ENCODE measurements around the gene KHDRBS2. TPM values are rescaled to one million over a fixed set of nuclear protein-coding genes. Genes with fewer than 3 reads are reported as not detected.

KHDRBS2 gene
- total and polyA plus RNA-seq, 7 donors, result 0.16 to 0.69 (median 0.36) TPM; not detected in 2

DNA sequence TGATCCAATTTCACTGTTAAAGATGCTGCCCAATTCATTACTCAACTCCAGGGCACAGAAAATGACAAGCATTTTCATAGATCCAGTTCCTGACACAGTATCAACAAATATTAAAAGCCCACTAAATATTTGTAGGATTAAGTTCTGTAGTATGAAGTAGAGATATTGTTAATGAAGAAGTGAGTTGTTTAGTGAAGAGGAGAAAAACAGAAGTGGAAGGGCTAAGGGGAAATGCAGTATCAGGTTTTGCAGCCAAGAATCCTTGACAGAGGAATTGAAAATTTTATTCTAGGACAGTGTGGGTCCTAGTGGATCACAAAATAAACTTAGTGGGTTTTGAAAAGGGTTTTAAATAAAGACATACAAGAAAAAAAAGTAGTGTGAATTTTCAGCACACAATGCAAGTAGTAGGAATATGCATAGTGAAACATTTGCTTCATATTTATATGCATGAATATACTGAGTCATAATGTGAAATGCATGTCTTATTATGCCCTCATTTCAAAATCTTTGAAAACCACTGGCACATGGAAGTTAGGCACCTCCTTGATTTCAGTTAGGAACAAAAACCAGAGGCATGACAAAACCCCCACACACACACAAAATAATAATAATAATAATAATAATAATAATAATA is 338.6 kb downstream of the KHDRBS2 start:
- Histone ChIP-seq H3K4me3 (no peak overlapping the region), H3K27me3 (no peaks in the 10 kb centered on the region), H3K27ac (no peak overlapping the region), H3K9me3 (no peaks in the 10 kb centered on the region), H3K36me3 (no peaks in the 10 kb centered on the region), H3K4me1 (no peaks in the 10 kb centered on the region)
- DNase-seq, result no peak
- intact Hi-C loops (cut with DNase I), result no loop called here
- TF ChIP-seq EP300 (IDR thresholded peaks at IDR 0.05), result no peak
- TF ChIP-seq, protein P1, sequence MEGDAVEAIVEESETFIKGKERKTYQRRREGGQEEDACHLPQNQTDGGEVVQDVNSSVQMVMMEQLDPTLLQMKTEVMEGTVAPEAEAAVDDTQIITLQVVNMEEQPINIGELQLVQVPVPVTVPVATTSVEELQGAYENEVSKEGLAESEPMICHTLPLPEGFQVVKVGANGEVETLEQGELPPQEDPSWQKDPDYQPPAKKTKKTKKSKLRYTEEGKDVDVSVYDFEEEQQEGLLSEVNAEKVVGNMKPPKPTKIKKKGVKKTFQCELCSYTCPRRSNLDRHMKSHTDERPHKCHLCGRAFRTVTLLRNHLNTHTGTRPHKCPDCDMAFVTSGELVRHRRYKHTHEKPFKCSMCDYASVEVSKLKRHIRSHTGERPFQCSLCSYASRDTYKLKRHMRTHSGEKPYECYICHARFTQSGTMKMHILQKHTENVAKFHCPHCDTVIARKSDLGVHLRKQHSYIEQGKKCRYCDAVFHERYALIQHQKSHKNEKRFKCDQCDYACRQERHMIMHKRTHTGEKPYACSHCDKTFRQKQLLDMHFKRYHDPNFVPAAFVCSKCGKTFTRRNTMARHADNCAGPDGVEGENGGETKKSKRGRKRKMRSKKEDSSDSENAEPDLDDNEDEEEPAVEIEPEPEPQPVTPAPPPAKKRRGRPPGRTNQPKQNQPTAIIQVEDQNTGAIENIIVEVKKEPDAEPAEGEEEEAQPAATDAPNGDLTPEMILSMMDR (IDR thresholded peaks at IDR 0.05), result no peak

DNA sequence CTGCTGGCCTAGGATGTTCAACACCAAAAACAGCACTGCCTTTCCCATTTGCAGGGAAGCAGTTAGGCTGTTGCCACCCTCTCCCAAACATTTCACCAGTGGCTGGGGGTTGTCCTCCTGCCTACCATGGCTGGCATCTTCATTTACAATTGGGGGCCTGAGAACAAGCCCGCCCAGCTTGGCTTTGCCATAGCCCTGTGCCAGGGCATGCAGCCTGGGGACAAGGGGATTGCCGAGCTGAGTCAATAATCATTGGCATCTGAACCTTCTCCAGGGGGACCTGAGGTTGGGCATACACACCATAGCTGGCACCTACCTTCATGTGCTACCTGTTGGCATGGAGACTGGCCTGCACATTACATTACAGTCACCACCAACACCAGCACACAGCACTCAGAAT is 345.1 kb downstream of the KHDRBS2 start:
- intact Hi-C loops (cut with DNase I), result no loop called here

DNA sequence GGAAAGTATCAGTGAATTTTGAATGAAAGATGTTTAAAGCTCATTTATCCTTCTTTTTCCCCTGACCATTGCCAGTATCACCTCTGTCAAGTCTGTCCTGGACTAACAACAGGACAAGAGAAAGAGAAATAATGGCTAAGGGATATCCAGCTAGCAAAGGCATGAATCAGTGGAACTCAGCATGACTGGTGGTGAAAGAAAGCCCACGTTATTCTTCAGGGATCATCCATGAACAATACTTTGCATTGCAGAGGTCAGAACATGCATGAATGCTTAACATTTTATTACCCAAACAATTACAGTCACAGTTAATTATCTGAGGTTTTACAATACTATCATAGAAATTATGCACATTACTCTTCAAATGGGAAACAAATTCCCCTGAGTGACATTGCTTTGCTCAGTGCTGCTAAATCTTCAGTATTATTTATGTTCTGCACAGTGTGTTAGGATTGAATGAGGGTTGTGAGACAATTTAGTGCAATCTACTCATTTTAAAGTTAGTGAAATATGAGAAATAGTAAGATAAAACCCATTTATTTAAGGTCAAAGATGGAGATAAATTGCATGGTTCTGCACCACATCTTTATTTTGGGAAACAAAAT is 350.7 kb downstream of the KHDRBS2 start:
- intact Hi-C loops (cut with DNase I), result no loop called here
- no peak overlapping the region for H3K4me3 ChIP-seq
- no peaks in the 10 kb centered on the region for H3K27me3 ChIP-seq
- H3K27ac ChIP-seq, result no peak overlapping the region
- WGBS, 2 donors, result 67 to 75% methylated on average over 1 of the region's 1 CpG
- DNase-seq, result no peak
- H3K4me1 ChIP-seq, result no peaks in the 10 kb centered on the region
- H3K9me3 ChIP-seq, result no peaks in the 10 kb centered on the region
- no peaks in the 10 kb centered on the region for H3K36me3 ChIP-seq
- TF ChIP-seq POLR2AphosphoS5 (IDR thresholded peaks at IDR 0.05) (no peak), EP300 (IDR thresholded peaks at IDR 0.05) (no peak), POLR2A (IDR thresholded peaks at IDR 0.05) (no peak)
- TF ChIP-seq, protein P1 (IDR thresholded peaks at IDR 0.05), result no peak

More for the DNA sequence above, 345.1 kb downstream of the KHDRBS2 start:
- H3K36me3 ChIP-seq, result no peaks in the 10 kb centered on the region
- no peak overlapping the region for H3K27ac ChIP-seq
- no peaks in the 10 kb centered on the region for H3K4me1 ChIP-seq
- DNase-seq, result no peak
- no peaks in the 10 kb centered on the region for H3K9me3 ChIP-seq
- H3K27me3 ChIP-seq, result no peaks in the 10 kb centered on the region
- WGBS, 2 donors, result 95 to 96% methylated on average over 2 of the region's 2 CpGs
- TF ChIP-seq EP300 (IDR thresholded peaks at IDR 0.05), result no peak
- no peak overlapping the region for H3K4me3 ChIP-seq

DNA sequence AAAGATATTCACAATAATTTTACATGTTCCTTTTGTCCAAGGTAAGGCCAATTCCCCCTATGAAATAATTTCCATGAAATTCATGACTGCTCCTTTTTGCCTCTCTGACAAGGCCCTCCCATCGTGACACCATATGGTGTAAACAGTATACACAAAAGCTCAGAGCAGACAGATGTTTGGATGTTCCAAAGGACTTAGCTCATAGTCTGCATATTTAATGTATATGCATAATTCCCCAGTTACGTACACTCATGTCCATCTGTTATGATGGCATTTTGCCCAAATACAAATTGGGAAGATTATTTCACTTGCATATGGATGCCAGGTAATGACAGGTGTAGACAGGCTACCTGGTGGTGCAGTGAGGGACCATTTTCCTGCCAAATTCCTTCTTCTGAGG is 376.5 kb downstream of the KHDRBS2 start:
- no peak for DNase-seq
- Histone ChIP-seq H3K27me3 (no peaks in the 10 kb centered on the region), H3K9me3 (no peaks in the 10 kb centered on the region), H3K4me3 (no peak overlapping the region), H3K27ac (no peak overlapping the region), H3K4me1 (no peaks in the 10 kb centered on the region), H3K36me3 (no peaks in the 10 kb centered on the region)
- intact Hi-C loops (cut with DNase I), result no loop called here
- TF ChIP-seq, protein P1 (IDR thresholded peaks at IDR 0.05), result no peak
- TF ChIP-seq POLR2AphosphoS5 (IDR thresholded peaks at IDR 0.05) (no peak), EP300 (IDR thresholded peaks at IDR 0.05) (no peak), POLR2A (IDR thresholded peaks at IDR 0.05) (no peak)
- WGBS, 2 donors, result 82 to 83% methylated on average over 2 of the region's 2 CpGs

DNA sequence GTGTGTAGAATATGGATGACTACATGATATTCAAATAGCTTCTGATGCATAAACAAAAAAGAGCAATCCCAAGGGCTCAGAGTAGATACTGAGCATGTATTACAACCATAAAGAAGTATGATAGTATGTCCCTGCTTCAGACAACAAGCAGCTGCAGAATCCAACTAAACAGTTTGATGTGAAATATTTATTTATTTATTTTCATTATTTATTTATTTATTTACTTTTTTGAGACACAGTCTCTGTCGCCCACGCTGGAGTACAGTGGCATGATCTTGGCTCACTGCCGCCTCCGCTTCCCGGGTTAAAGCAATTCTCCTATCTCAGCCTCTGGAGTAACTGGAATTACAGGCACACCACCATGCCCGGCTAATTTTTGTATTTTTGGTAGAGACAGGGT is 384.3 kb downstream of the KHDRBS2 start:
- Histone ChIP-seq H3K36me3 (no peaks in the 10 kb centered on the region), H3K4me1 (no peaks in the 10 kb centered on the region), H3K9me3 (no peaks in the 10 kb centered on the region), H3K4me3 (no peak overlapping the region), H3K27me3 (no peaks in the 10 kb centered on the region), H3K27ac (no peak overlapping the region)
- 96% methylated on average over 6 of the region's 6 CpGs for WGBS, 2 donors
- no peak for DNase-seq
- intact Hi-C loops (cut with DNase I), result no loop called here
- TF ChIP-seq POLR2AphosphoS5 (IDR thresholded peaks at IDR 0.05) (no peak), POLR2A (IDR thresholded peaks at IDR 0.05) (no peak), EP300 (IDR thresholded peaks at IDR 0.05) (no peak)
- TF ChIP-seq, protein P1 (IDR thresholded peaks at IDR 0.05), result no peak
